Stimulated activated naive CD8-positive, alpha-beta T cell treated with anti-CD3 and anti-CD28 coated beads, Interleukin-15, Interleukin-2, amounts not matched to agents 100 U/mL and 50 U/mL, for 24 hours (primary cell): Measurements from ENCODE around the gene CLEC2B.

ENCODE experiments used
- ATAC-seq: fragments of 150-1000 bp; cut with Tn5 transposase; one replicate; pipeline ENCODE4 v1.10.0; 2021
- DNase-seq: peaks from one replicate; pipeline ENCODE4 v3.0.0; 2021

CLEC2B gene

GRCh38 chr12:9808504-9808903 is 60.6 kb downstream of the CLEC2B start:
- DNase-seq (no peak), ATAC-seq (no peak)

- no peak for DNase-seq
- no peak for ATAC-seq
Measured at GRCh38 chr12:9806714-9807113, 62.4 kb downstream of the CLEC2B start.

GRCh38 chr12:9805883-9806282 is 63.3 kb downstream of the CLEC2B start:
- no peak for ATAC-seq
- DNase-seq, result no peak
